Non-pigmented ciliary epithelial cell (primary cell): ENCODE results near the gene MTMR10.

Experiments
- DNase-seq: peaks from one replicate; pipeline ENCODE4 v3.0.0-alpha.2; 2010; ENCODE audit warnings: low read depth

Gene MTMR10

DNA sequence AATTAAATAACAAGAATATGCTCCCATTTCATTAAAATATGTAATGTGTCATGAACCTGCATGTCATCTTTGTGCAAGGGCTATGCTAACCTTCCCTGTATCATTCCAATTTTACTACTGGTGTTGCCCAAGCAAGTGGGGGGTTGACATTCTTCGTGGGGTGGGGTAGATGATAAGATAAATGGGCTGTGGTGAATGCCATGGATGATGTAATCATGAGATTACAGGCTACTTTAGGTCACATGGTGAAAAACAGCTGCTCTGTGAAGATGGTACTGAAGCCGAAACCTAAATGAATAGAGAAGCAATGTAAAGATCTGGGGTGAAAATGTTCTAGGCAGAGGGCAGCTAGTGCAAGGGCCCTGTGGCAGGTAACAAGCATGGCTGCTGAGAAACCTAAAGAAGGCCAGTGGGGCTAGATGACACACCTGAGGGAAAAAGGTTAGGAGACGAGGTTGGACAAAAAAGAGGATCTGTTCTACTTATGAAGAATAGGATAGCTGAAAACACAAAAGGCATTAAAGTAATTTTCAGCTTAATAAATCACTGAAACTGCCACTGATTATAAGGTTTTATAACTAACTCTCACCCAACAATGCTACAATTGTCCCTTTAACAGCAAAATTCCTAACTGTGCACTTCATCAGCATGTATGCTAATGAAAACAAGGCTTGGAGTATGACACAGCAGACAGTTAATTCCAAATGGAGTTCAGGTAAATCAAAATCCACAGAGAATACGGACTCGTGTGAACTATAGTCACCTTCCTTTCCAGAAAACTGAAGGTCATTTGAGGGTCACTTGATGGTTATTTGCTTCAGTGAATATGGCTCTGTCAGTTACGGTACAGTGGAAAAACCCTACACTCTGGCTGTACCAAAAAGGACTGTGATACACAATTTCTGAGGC lies 35.0 kb downstream of the MTMR10 start:
- DNase-seq: peak; percentile 30

DNA sequence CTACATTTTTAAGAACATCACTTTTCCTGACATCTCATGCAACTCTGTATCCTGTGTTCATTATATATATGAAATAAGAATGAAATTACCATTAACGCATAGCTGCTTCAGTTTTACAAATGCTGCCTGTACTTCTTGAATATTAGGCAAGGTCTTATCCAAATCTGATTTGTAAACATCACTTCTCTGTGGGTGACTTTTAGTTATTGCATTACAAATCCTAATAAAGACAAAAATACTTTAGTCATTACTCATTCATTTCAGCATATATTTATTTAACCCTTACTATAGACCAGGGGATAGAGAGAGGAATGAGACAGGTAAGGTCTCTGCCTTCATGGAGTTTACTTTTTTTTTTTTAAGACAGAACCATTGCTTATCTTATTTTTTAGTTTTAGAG lies 36.8 kb downstream of the MTMR10 start:
- DNase-seq: no peak

DNA sequence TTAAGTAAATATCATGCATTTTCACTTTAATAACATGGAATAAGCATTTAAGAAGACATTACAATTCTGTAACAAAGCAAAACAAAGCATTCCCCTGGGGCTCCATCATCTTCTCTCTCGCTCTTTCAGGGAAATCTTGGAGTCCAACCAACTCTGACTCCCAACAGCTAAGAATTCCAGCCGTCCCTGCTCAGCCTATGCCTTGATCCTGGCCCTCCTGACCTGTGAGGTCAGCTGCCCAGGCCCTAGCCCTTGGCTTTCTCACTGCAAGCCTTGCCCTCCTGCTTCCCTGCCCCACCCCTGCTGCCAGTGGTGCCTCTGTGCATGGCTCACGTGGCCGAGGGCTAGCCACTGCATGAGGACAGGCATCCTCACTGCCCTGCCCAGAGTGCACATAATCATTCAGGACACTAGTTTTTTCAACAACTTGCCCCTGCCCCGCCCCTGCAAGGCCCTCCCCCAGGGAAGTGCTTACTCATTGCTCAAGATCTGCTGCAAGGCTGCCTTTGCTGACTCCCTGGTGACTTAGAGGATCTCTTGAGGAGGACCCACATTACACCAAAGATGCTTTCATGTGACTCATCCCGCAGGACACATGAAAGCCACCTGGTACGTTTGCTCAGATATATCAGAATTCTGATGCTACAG lies 37.6 kb downstream of the MTMR10 start:
- DNase-seq: peak; percentile 91

DNA sequence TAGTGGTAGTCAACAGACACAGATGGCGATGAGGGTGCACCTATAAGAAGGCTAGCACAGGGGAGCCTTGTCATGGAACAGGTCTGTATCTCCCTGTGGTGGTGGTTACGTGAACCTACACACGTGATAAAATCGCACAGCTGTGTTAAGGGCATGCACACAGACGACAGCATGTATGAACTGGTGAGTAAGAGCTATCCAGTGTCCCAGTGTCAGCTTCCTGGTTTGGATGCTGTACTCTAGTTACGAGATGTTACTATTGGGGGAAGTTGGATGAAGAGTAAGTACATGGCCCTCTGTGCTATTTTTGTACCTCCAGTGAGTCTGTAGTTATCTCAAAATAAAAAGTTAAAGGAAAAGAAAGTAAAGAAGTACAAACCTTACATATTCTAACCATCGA lies 38.2 kb downstream of the MTMR10 start:
- DNase-seq: no peak

DNA sequence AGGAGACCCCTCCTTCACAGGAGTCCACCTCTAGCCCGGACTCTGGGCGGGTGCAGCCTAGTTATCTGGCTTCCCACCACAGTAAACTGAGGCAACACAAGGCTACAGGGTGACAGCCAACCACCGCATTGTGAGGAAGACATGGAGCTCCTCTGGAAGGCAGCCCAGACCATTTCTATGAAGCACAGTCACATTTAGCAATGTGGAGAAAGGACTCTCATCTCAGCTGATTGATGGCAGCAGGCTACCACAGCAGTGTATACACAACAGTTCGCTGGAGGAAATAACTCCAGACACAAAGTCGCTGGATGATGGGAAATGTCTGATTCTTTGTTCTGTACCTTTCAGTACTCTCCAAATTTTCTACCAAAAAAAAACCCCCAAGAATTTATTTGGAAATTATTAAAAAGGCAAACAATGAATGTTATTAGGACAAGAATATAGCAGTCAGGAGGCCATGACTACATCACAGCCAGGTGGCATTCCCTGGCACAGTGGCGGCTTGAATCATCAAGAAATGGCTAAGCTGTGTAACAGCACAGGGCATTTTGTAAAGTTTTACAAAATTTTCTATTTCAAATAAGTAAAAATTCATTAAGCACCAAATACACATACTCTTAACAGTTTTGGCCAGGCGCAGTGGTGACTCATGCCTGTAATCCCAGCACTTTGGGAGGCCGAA lies 47.6 kb downstream of the MTMR10 start:
- DNase-seq: no peak

DNA sequence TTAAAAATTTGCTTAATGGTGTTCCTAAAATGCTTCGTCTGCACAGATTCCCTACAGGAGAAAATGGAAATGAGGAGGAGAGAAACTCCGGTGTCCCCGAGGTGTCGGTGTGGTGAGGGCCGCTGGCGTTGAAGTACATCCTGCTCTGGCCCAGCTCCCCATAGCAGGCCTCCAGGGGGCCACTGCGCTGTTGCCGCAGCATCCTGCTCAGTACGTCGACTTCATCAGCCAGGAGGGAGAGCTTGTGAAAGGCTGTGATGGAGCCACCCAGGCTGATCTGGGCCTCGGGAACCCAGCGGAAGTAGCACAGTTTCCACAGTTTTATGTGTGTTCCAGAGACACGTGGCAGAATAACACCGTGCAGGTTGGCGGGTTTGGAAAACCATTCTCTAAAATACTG lies 49.9 kb downstream of the MTMR10 start:
- no peak for DNase-seq

DNA sequence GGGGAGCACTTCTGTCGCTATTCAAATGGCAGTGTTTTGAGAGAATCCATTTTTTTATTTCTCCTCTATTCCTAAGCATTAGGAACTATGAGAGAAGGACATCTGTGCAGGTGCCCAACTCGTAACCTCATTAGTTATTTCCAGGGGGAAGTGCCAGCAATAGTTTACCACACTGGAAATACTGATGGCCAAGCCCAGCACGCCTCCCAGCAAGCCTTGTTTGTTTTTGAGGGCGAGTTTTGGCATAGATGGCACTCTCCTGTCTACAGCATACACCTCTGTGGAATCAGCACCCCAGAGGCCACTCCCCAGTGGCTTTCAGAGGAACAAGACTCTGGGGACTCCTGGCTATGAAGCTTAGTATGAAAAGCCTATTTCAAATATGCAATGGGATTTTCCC lies 51.1 kb downstream of the MTMR10 start:
- no peak for DNase-seq

DNA sequence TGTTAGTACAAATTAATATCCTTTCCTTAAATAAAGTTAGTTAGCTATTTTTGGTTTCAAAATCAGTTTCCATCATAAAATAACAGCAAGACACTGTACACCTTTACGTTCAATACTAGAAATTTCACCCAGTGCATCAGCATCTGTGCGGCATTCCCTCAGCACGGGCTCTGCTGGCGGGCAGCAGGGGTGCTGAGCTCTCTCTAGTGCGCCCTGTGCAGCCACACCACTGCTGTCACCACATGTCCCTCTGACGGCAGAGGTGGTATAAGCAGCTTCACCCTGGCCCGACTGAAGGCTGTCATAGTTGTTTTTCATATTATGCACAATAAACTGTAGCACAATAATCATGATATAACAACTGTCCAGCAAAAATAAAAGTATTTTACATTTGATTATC lies 52.3 kb downstream of the MTMR10 start:
- no peak for DNase-seq

DNA sequence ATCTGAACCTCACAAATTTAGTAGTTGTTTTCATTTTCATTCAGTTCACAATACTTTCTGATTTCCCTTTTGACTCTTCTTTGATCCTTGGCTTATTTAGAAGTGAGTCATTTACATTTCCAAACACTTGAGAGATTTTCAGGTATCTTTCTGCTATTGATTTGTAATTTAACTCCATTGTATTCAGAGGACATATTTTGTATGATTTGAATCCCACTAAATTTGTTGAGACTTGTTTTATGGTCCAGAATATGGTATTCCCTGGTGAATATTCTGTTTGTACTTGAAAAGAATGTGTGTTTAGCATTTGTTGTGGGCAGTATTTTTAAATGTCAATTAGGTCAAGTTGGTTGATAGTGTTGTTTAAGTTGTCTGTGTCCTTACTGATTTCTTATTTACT lies 58.1 kb downstream of the MTMR10 start:
- no peak for DNase-seq

DNA sequence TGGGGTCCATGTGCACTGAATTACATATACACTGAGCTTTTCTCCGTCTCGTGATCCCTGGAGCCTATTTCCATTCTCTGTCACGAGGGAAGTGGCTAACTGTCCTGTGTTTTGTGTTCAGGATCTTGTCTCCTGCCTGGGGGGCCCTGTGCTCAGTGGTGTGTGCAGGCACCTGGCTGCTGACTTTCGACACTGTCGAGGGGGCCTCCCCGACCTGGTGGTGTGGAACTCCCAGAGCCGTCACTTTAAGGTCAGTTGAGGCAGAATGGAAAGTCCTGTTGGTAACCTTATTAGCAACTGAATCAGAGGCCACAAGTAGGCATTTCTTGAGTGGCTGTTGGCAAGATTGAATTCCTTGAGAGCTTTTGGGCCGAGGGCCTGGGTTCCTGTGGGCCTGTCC lies 61.0 kb downstream of the MTMR10 start:
- DNase-seq: no peak

DNA sequence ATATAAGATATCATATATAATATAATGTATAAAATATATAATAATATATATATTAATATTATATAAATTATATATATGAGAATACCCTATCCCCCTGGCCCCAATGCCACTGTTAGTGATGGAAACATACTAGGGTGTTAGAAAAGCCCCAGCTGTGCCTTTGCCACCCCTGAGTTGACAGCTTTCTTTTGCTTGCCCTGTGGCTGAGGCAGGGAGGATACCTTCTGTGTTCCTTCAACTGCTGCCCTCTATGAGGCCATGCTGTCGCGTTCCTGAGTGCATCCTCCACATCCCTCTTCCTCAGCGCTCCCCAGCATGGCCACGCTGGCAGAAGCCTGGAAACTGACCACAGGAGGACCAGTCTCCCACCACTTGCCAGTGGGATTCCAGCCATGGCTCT lies 61.4 kb downstream of the MTMR10 start:
- DNase-seq: no peak

DNA sequence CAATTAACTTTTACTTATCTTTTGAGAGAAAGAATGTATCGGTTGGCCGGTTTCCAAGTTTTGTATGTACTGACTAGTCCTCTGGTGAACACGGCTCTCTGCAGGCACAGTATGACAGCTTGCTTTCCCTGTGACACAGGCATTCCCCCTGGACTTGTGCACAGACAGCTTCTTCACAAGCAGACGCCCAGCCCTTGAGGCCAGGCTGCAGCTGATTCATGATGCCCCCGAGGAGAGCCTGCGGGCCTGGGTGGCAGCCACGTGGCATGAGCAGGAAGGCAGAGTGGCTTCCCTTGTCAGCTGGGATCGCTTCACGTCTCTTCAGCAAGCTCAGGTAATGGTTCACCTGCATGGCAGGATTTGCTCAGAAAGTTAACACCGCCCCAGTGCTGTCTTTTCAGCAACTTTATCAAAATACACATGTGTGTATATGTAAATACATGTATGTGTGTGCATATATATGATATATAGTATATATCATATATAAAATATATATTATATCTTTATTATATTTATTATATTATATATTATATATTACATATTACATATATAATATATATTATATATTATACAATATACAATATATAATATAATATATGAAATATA lies 62.3 kb downstream of the MTMR10 start:
- DNase-seq: no peak

DNA sequence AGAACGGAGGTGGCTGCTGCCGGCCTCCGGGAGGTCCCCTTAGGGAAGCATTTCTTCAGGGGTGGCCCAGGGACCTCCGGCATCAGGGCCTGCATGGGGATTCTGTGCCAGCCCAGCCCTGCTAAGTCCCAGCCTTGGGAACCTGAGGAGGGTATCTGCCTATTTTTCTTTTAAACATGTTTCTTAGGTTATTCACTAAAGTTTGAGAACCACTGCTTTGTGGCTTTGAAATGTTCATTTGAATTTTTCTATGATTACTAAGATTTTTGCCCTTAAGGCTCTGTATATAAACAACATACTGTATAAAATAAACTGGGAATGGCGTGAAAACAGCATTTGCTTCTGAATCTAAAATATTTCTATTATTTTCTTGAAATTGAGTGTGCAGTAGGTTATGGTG lies 63.4 kb downstream of the MTMR10 start:
- no peak for DNase-seq

DNA sequence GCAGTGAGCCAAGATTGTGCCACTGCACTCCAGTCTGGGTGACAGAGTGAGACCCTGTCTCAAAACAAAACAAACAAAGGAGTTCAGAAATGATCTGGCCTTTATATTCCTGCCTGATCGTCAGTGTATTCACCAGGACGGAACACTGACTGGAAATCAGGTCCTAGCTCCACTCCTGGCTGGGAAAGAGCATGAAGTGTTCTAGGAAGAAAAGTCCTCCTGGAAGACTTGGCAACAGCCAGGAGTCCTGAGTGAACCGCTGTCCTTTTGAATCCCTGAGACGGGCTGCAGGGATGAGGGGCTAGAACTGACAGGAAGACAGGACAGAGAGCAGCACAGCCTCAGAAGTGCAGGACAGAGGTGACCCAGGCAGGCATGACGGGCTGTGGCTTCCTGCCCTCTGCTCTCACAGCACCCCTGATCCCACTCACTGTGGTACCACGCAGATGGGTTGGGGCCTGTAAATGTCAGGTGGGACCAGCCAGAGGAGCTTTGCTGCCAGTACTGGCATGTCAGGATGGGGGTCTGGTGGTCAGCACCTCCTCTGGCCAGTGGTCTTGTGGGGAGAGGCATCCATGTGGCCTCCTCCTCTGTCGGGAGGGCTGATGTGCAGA lies 64.2 kb downstream of the MTMR10 start:
- DNase-seq: no peak

DNA sequence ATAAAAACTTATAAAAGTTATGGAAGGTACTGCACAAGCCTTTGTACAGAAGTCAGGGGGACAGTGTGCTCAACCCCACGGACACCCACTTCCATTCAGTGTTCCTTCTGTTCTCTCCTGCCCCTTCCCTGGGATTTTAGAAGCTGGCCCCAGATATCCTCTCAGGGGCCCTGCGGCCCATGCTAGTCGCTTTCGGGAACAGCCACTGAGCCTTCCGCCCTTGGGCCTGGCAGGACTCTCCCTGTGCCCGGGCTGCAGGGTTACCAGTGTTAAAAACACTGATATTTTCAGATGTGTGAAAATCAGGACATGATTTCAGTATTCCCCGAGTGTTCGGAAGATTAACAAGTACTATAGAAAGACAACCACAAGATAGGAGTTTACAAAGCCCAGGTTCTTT lies 65.3 kb downstream of the MTMR10 start:
- DNase-seq: no peak

DNA sequence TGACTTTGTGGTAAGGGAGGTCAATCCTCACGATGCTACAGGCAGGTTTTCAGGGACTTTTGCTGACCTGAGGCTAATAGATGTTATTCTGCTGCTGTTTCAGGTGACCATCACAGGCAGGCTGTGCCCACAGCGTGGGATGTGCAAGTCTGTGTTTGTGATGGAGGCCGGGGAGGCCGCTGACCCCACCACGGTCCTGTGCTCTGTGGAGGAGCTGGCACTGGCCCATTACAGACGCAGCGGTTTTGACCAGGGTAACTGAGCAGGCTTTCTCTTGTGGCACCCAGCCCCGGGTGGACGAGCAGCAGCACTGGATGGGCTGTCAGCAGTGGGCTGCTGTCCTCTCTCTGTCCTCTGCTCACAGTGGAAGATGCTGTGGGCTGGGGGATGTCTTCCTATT lies 65.7 kb downstream of the MTMR10 start:
- no peak for DNase-seq

DNA sequence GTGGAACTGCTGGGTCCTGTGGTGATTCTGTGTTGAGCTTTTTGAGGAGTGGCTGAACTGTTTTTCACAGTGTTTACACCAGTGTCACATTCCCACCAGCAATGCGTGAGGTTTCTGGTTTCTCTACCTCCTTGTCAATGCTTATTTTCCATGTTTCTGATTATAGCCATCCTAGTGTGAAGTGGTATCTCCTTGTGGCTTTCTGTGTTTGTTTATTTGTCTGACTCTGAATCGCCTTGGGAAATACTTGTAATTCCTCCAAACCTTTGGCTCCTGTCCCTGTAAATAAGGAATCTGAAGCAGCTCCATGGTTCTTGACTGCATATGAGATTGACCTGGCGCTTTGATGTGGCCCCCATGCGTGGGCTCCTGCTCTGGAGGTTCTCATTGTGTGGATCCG lies 67.1 kb downstream of the MTMR10 start:
- DNase-seq: peak; percentile 76

DNA sequence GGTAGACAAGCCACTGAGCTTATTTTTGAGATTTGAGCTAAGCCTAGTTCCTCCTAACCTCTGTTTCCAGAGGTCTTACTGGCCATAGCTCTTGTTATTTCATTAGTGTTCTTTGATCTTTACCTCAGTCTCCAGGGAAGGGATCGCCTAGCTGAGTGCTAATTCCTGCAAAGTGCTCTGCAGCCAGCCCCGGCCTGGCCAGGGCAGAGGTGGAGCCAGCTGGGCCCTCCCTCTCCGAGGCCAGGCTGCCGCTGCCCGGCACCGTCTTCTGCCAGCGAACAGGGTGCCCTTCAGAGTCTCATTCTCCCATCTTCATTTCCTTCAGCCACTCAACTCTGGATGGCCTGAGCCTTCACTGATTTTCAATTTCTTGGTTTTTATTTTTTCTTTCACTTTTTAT lies 68.0 kb downstream of the MTMR10 start:
- no peak for DNase-seq

DNA sequence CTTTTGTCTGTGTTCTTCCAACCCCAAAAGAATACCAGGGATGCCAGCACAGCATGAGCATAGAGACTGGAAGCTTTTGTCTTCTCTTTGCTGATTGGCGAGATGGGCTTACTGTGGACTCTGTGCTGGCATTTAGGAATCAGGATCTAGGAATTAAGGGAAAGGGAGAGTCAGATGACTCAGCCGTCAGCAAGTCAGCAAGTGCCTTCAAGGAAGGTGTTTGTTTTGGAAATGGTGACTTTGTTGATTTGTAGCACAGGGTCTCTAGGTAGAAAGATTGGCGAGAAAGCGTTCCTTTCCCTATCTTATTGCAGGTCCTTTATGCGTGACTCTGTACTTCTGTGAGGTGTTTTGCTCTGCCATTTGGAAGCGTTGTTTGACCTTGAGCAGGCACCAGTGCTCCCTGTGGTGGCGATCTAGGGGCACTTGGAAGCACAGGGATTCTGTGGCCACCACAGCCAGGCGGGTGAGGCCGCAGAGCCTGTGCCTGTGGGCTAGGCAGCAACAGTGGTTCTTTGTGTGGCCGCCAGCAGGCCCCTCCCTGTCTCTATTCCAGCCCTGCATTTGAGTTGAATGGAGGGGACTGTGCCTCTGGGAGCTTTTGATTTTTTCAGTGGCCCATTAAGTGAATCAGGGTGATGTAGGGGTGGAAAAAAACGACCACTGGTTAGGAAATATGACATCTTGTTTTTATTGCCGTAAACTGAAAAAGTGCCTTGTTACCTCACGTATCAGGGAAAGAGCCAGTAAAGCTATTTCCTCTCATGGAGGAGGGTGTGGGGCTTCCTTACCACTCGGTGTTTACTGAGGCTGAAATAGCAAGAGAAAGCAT lies 68.7 kb downstream of the MTMR10 start:
- DNase-seq: peak; percentile 61

DNA sequence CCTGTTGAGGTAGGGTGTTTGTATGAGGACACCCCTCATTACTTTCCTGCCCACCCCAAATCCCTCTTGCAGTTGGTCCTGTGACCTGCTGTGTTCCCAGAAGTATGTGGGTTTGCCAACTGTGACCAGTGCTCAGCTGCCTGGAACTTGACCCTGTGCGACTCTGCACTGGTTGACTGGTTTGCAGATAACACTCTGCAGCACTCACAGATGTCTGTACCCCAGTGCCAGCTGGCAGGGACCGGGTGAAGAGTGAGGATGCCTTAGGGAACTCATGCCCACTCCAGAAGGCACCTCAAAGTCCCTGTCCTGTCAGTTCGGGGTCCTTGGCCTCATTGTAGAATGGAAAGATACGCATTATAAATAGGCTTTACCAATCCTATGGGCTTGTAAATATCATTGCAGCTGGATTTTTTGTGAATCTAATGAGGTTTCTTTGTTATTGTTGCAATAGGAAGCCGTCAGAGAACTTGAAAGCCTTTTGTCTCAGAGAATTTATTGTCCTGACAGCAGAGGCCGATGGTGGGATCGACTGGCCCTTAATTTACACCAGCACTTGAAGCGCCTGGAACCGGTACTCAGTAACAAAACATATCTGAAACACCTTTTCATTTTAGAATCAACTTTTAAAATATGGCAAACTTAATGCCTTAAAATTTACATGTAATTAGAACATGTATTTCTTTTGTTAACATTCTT lies 69.5 kb downstream of the MTMR10 start:
- DNase-seq: no peak

DNA sequence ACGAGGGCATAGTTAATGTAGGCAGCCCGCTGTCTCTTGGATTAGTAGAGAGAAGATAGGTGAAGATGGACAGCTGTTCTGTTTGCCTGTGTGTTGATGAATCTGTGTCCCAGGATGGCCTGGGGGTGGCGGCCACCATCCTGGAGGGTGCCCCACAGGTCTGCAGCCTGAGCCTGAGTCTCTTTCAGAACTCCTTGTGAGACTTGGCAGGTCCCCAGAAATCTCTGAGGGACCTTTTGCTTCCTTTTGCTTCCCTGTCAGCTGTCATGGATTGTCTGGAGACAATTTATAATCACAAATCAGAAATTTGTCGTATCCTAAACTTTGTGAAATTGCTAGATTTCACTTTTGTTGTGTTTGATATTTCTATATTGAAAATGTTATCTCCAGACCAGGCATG lies 70.3 kb downstream of the MTMR10 start:
- no peak for DNase-seq
